Thymus (tissue), 11 donors: ENCODE measurements around the gene TUBB1. TPM values are rescaled to one million over a fixed set of nuclear protein-coding genes. Genes with fewer than 3 reads are reported as not detected.
A peak's percentile ranks its signal among the peaks of the same experiment; 100 is the strongest.

Experiments used
- DNase-seq, 9 donors: peaks; one replicate each; pipeline ENCODE4 v3.0.0-alpha.2; 2013; ENCODE audit warnings: low spot score in 9 of 9, low read depth in 6 of 9, missing footprints in 1 of 9
- H3K27ac ChIP-seq, 2 donors: one replicate each; pipeline ENCODE4 v1.5.1; 2013; ENCODE audit warnings: control low read depth in 1 of 2, low read depth in 1 of 2, low read length in 1 of 2, mild to moderate bottlenecking in 1 of 2, moderate library complexity in 1 of 2
- H3K27me3 ChIP-seq, 2 donors: one replicate each; pipeline ENCODE4 v1.5.1; 2013; ENCODE audit warnings: low read length in 1 of 2; ENCODE audit not compliant: control insufficient read depth in 2 of 2, insufficient read depth in 1 of 2
- H3K36me3 ChIP-seq, 2 donors: one replicate each; pipeline ENCODE4 v1.5.1; 2013; ENCODE audit warnings: low read length in 1 of 2, mild to moderate bottlenecking in 1 of 2, moderate library complexity in 1 of 2; ENCODE audit not compliant: control insufficient read depth in 2 of 2, insufficient read depth in 2 of 2
- H3K4me1 ChIP-seq, 2 donors: one replicate each; pipeline ENCODE4 v1.5.1; 2013; ENCODE audit warnings: low read length in 2 of 2; ENCODE audit not compliant: control insufficient read depth in 2 of 2, insufficient read depth in 2 of 2
- H3K4me3 ChIP-seq, 2 donors: one replicate each; pipeline ENCODE4 v1.5.1; 2013; ENCODE audit warnings: low read length in 2 of 2, control low read depth in 1 of 2, mild to moderate bottlenecking in 1 of 2
- H3K9me3 ChIP-seq, 2 donors: one replicate each; pipeline ENCODE4 v1.5.1; 2013; ENCODE audit warnings: low read length in 1 of 2, mild to moderate bottlenecking in 1 of 2; ENCODE audit not compliant: control insufficient read depth in 2 of 2, insufficient read depth in 1 of 2
- WGBS: extraction: QIAGEN DNeasy Blood & Tissue Kit; methylation state at CpG from one replicate; pipeline ENCODE4 v1.1.7; 2013; 5-methylcytosine and 5-hydroxymethylcytosine counted together
- polyA plus RNA-seq: library from polyadenylated mRNA; stranded (reverse); fragments of 200-250 nt; gene quantifications from one replicate; pipeline ENCODE4 v1.2.3, GENCODE V29; 2013
- total RNA-seq: library from RNA; stranded (reverse); fragments of 120-200 nt; gene quantifications from one replicate; pipeline ENCODE4 v1.2.4, GENCODE V29; 2013
- donor health status: healthy.

TUBB1 gene
- total and polyA plus RNA-seq, 2 donors: 0.14 to 0.47 TPM

DNA sequence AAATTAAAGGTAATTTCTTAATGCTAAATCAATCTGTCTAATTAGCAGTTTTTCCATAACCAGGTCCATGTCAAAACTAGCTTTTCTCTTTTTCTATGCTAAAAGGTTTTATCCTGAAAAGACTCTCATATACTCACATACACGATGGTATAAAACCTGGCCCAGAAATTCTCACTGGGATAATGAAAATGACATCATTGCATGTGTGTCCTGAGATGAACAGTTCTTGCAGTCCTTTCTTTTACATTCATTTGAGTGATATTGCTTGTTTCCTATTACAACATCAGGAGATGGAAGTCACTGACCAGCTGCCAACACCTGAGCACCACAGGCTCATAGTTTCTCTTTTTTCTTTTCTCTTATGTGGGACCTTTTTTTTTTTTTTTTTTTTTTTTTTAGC lies 31.2 kb downstream of the TUBB1 start:
- peaks cover 2 to 13% of the 10 kb centered on the region in 2 donors for H3K27me3 ChIP-seq
- H3K27ac ChIP-seq: no peak overlapping the region
- no peaks in the 10 kb centered on the region for H3K36me3 ChIP-seq
- no peaks in the 10 kb centered on the region for H3K4me1 ChIP-seq
- H3K4me3 ChIP-seq: no peak overlapping the region
- H3K9me3 ChIP-seq: no peaks in the 10 kb centered on the region
- 92% methylated on average over 1 of the region's 1 CpG for WGBS
- no peak for DNase-seq

DNA sequence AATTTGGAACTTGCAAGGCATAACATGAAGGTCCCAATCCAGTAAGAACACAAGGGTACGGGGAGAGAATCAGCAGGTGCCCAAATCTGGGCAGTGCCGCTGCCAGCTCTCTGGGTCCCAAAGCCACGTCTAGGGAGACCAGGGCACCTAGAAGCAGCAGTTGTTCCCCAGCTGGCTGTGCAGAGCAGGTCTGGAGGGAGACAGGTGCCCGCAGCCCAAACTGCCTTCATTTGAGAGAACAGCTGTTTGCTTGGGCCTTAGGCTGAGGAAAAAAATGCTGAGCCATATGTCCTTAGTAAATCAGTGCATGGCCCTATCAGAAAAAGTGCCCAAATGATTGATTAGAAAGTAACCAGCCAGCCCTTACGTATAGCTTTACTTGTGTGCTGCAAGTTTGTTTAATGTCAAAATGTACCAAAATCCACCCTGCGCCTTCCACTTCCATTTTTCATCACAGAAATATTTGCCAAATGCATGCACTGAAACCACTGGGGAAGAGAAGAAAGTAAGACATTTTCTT lies 32.5 kb downstream of the TUBB1 start:
- Histone ChIP-seq H3K27ac (no peak overlapping the region), H3K36me3 (no peaks in the 10 kb centered on the region), H3K27me3 (peaks cover 2 to 13% of the 10 kb centered on the region in 2 donors), H3K4me1 (no peaks in the 10 kb centered on the region), H3K4me3 (no peak overlapping the region), H3K9me3 (no peaks in the 10 kb centered on the region)
- no peak for DNase-seq
- 94% methylated on average over 6 of the region's 6 CpGs for WGBS

DNA sequence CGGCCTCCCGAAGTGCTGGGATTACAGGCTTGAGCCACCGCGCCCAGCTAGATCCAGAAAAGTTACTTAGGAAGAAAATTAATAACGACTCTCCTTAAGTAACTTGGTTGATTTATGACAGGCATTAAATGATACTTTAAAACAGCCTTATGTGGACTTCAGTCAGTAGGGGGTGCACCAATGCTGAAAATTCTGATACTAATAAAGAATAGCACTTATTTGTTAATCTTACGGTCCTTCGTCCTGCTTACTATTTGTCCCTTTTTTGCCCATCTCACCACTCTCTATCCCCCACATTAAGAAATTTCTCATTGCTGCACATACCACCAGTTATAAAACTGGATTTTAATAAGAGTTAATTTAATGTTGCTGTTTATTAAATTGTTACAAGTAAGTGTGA lies 36.1 kb downstream of the TUBB1 start:
- Histone ChIP-seq H3K4me3 (no peak overlapping the region), H3K36me3 (no peaks in the 10 kb centered on the region), H3K27ac (no peak overlapping the region), H3K27me3 (peaks cover 2 to 11% of the 10 kb centered on the region in 2 donors), H3K9me3 (no peaks in the 10 kb centered on the region), H3K4me1 (no peaks in the 10 kb centered on the region)
- WGBS: 76% methylated on average over 7 of the region's 7 CpGs
- DNase-seq: no peak

DNA sequence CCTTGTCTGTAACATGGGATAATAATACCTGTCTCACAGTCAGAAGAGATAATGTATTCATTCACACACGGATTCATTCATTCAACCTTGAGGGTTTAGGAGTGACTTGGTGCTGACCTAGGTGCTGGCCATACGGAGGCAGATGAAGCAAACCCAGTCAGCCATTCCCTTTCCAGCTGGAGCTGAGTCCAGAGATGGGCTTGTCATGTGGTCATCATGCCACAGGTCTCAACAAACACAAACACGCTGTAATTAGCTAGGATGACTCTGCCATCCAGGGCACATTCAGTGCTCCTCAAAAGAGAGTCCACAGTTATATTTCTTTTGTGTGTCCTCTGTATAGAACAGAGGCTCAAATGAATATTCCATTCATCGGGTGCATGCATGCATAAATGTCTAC lies 42.9 kb downstream of the TUBB1 start:
- 88% methylated on average over 4 of the region's 4 CpGs for WGBS
- Histone ChIP-seq H3K36me3 (no peaks in the 10 kb centered on the region), H3K27ac (no peak overlapping the region), H3K27me3 (peaks cover 0 to 15% of the 10 kb centered on the region in 2 donors), H3K4me1 (no peaks in the 10 kb centered on the region), H3K4me3 (no peak overlapping the region), H3K9me3 (no peaks in the 10 kb centered on the region)
- DNase-seq: no peak

DNA sequence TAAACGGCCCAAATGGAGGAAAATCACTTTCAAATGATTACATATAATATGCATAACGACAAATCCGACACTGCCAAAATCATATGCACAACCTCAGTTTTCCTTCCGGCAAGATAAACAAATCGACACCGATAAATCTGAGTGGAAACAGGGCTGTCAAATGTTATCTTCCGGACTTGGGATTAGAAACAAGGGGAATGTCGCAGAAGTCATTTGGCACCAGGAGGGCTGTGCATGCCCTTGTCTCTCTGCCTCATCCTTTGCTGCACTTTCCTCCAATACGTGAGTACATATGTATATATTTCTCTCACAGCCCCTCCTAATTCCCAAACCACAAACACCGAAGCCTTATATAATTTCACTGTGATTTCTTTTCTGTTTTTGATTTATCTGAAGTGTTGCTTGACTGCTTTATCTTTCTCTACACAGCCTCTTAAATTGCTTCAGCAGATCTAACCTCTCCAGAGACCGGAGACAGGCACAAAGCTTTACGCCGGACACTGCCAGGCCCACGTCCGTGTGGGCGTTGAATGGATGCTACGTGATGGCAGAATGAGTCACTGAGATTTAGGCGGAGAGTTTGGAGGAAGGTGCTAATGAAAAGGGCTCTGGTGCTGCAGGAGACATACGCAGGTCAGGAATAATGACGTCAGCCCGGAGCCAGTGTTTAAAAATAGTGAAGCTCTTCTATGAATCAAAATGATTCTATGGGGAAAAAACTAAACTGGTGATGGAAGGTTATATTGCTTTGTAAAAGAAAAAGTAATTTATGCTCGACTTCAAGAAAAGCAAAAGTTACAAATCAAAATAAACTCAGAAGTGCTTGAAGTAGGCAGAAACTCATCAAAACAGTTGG lies 44.4 kb downstream of the TUBB1 start:
- no peaks in the 10 kb centered on the region for H3K4me1 ChIP-seq
- H3K27me3 ChIP-seq: peaks cover 2 to 16% of the 10 kb centered on the region in 2 donors
- no peak overlapping the region for H3K27ac ChIP-seq
- no peaks in the 10 kb centered on the region for H3K36me3 ChIP-seq
- no peaks in the 10 kb centered on the region for H3K9me3 ChIP-seq
- 87% methylated on average over 22 of the region's 22 CpGs for WGBS
- no peak overlapping the region for H3K4me3 ChIP-seq
- DNase-seq: no peak

DNA sequence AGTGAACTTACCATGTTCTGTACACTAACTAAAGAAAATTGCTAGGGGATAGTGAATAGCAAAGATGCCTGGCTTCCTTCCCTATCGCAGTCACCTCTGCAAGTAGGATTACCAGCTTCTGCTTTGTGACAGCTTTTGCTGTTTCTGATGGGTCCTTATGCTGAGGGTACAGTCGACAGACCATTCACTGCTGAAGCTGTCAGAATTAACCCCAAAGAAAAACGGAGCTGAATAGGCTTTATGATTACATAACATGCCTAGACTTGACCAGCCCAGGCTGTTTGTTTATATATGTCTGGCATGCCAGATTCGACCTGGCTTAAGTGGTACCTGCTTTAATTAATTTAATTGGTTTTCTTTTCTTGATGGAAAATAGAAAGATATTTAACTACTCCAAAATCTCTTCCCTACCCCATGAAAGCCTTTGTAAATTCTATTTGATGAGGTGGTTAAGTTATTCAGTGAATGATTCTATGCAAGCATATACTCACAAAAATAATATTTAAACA lies 45.0 kb downstream of the TUBB1 start:
- H3K4me1 ChIP-seq: no peaks in the 10 kb centered on the region
- H3K27me3 ChIP-seq: peaks cover 2 to 16% of the 10 kb centered on the region in 2 donors
- 77% methylated on average over 4 of the region's 4 CpGs for WGBS
- no peak overlapping the region for H3K4me3 ChIP-seq
- no peak for DNase-seq
- H3K36me3 ChIP-seq: no peaks in the 10 kb centered on the region
- no peaks in the 10 kb centered on the region for H3K9me3 ChIP-seq
- no peak overlapping the region for H3K27ac ChIP-seq

DNA sequence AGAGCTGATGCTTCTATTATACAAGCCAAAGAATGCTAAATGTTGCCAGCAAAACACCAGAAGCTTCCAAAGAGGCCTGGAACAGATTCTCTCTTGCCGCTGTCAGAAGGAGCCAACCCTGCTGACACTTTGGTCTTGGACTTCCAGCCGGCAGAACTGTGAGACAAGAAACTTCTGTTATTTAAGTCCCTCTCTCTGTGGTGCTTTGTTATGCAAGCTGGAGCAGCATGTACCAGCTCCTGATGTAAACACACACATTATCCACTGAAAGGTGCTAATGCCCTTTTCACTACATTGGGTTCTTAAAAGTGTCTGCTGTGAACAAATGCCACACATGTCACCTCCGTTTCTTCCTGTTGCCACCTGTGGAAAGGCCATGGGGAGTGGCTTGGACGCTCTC lies 49.3 kb downstream of the TUBB1 start:
- Histone ChIP-seq H3K36me3 (no peaks in the 10 kb centered on the region), H3K9me3 (no peaks in the 10 kb centered on the region), H3K27me3 (peaks cover 2 to 13% of the 10 kb centered on the region in 2 donors), H3K27ac (no peak overlapping the region), H3K4me1 (no peaks in the 10 kb centered on the region), H3K4me3 (no peak overlapping the region)
- DNase-seq: no peak
- WGBS: 95% methylated on average over 4 of the region's 4 CpGs

DNA sequence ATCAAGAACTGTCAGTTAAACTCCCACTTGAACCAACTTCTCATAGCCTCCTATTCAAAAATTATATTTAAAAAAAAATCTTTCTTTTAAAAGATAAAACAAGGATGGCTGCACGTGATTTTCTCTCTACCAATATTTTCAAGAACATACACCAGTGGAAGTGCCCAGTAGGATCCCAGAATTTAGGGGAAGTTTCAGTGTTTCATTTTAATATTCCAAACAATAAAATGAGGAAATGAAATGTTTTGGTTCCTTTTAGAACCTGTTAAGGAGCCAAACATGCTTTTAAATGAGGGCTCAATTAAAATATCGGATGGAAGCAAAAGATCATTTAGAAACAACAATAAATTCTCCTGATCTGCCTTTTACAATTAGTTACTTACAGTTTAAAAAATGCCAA lies 49.8 kb downstream of the TUBB1 start:
- H3K27ac ChIP-seq: no peak overlapping the region
- WGBS: 89% methylated on average over 2 of the region's 2 CpGs

DNA sequence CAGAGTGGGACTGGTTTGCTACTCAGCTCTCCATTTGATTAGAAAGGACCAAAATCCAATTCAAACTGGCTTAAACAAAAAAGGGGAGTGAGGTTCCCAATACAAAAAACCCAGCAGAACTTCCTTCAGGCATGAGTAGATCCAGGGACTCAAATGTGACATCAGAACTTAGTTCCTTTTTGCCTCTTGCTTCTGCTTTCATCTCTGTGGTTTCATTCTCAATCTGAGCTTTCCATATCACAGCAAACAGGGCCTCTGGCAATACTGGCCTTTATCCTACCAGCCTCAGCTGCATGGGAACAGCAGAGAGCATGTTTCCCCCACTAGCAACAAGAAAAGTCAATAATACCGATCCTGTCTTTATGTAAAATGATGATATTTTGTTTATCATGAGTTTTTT lies 52.0 kb downstream of the TUBB1 start:
- H3K4me3 ChIP-seq: no peak overlapping the region
- H3K27ac ChIP-seq: no peak overlapping the region
- H3K36me3 ChIP-seq: no peaks in the 10 kb centered on the region
- peaks cover 2 to 16% of the 10 kb centered on the region in 2 donors for H3K27me3 ChIP-seq
- peak in 1 of 9 donors; percentile 17 for DNase-seq
- no peaks in the 10 kb centered on the region for H3K9me3 ChIP-seq
- 89% methylated on average over 1 of the region's 1 CpG for WGBS
- H3K4me1 ChIP-seq: no peaks in the 10 kb centered on the region

More for the DNA sequence above, 49.8 kb downstream of the TUBB1 start:
- no peak for DNase-seq
- Histone ChIP-seq H3K4me1 (no peaks in the 10 kb centered on the region), H3K36me3 (no peaks in the 10 kb centered on the region), H3K9me3 (no peaks in the 10 kb centered on the region), H3K4me3 (no peak overlapping the region), H3K27me3 (peaks cover 2 to 11% of the 10 kb centered on the region in 2 donors)
